Stimulated activated CD8-positive, alpha-beta memory T cell treated with anti-CD3 and anti-CD28 coated beads, Interleukin-7, amount 100 ng/mL, for 48 hours (primary cell): ENCODE measurements around the gene SEC22A.

Experiments
- DNase-seq, 2 donors: peaks; one replicate each; pipeline ENCODE4 v3.0.0-alpha.2; 2020; ENCODE audit warnings: low read depth in 1 of 2; ENCODE audit errors: extremely low read depth in 1 of 2

The SEC22A gene

DNA sequence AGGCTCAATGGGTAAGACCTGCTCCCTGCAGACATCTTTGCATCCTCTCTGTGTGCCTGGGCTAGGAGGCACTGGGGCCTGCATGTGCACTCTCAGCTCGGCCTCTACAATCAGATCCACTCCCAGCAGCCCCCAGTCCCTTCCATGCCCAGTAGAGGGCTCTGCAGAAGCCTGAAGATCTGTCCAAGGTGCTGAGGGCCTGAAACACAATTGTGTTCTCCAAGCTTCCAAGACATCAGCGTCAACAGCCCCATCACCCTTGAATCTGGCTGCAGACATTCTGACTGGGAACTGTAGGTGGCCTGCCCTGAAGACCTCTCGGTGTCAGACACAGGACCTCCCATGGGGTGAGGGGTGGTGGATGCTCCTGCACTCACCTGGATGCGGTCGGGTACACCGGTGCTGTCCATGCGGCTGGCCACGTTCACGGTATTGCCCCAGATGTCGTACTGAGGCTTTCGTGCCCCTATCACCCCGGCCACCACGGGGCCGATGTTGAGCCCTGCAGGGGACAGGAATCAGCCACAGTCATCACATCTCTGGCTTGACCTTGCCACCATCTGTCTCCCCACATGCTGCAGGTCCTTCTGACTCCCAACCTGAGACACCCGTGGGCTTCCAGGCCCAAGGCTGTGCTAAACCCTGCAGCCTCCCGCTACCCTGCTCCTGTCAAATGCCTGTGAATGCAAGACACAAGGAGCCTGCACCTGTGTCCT lies 84.7 kb downstream of the SEC22A start:
- no peak for DNase-seq

DNA sequence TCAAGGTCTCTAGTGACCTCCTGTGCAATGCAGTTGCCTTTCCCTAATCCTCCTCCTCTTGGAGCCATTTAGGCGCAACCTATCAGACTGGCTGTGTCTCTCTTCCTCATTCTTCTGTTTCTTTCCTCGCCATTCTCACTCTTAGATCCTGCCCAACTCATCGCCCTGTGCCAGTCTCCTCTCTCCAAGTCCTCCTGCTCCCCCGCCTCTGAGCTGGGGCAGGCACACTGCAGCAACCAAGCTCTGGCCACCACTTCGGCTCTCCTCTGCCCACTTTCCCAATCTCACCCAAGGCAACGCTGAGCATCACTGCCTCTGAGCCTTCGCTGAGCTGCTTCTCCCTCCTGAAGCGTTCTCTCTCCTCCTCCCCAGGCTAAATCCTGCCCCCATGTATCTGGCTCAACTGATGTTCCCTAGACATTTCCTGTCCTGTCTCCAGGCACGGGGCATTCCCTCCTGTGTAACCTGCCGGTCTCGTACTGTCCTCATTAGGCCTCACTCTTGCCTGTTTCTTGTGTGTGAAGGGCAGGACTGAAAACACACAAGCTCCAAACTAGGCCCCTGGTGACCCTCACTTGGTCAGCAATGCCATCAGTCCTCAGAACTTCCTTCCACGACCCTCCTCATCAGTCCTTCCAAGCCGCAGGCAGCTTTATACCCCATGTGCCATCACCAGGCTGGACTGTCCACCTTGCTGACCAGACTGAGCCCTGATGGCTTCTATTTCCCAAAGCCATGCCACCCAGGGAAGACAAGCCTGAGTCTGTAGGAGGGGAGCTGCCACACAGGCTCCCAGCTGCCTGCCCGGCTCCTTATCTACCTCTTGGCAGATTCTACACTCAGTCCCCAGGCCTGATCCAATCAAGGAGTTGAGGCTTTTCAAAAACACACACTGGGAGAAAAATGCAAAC lies 85.6 kb downstream of the SEC22A start:
- no peak for DNase-seq

DNA sequence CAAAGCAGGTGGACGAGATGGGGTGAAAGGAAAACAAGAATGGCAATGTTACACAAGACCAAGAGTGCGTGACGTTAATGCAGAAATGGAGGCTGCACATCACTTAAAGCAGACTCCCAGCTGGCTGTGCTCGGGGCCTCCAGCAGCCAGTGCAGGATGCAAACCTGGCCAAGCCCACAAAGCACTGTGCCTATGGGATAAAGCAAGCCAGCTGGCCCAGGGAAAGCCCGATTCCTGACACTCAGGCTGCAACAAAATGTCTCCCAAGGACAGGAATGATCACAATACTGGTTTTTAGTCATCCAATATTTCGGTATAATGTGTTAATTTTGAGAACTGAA lies 86.2 kb downstream of the SEC22A start:
- no peak for DNase-seq

DNA sequence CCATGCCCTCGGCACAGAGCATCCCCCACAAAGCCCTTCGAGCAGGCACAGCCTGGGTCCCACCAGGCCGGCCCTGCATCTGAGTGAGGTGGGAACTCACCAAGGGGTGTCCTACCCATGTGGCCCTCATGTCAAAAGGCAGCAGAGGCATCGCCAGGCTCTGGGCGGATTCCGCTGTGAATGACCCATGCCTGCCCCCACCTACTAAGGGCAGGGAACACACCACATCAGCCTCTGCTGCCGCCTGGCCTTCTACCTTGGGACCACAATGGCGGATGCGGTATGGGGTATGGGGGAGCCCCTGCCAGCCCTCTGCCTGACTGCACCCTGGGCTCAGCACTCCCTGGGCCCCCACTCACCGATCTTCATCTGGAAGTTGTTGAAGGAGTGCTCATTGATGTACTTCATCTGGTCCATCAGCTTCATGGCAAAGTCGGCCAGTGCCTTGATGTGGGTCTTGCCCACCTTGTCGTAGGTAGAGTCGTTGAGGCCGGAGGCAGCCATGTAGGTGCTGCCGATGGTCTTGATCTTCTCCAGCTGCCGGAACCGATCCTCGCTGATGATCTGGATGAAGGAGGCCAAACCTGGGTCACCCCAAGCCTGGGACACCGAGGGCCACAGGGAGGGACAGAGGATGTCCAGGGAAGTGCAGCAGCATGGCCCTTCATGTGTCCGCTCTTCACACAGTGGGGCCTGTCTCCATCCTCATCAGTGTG lies 87.8 kb downstream of the SEC22A start:
- no peak for DNase-seq

DNA sequence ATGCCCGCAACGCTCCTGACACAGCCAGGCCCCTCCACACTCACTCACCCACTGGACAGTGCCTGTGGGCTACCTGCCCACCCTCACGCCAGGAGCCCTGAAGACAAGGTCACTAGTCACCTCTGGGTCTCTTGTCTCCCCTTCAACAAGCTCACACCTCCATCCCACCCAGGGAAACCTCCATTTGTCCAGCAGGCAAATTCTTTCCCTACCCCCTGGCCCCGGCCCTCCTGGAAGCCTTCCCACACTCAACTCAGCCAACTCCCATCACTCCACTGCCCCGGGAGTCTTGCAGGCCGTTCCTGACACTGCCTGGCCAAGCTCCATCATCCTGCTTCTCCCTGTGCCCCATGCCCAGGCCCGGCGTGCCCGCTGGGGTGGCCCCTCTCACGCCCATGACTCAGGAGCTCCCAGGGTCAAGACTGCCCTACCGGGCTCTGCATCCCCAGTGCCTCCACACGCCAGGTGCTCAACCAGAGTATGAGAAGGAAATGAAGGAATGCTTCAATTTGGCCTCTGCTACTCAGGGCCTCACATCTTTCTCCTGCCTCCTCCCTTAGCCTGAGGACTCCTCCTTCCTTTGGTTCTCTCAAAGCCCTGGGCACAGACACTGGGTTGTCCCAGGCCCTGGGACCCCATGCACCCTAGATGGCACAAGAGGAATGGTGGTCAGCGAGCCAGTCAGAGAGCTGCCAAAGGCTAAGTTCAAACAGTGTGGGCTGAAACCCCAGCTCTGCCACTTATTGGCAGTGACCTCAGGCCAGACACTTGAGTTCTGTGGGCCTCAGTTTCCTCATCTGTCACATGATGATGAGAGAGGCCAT lies 88.6 kb downstream of the SEC22A start:
- DNase-seq: no peak

DNA sequence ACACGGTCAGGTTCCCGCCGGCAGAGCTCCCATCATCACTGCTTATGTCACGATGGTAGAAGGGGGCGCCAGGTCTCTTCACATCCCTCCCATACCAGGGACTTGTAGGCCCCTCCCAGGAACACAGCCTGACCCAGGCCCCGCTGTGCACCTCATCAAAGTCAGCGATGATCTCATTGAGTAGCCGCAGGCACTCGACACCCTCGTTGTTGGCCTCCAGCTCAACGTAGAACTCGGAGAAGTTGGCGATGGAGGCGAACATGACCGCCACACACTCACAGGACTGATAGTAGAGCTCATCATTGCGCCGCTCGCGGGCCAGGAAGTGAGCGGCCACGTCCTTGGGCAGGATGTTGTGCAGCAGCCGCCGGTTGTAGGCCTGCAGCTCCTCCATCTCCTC lies 89.2 kb downstream of the SEC22A start:
- DNase-seq: no peak

DNA sequence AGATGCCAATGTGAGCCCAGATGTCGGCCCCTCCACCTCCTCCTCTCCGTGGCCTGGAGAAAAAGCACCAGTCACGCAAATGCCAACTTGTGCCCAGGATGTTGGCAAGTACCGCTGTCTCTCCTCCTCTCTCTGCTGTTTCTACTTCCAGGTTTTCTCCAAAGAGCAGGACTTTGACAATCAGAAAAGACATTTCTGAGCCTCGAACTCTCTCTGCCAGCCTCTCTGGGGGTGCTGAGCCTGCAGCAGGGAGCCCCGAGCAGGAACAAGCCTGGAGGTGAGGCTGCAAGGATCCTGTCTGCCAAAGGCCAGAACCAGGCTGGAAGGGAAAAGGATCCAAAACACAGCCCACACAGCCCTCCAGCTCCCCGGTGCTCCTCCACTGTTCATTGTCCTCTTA lies 89.7 kb downstream of the SEC22A start:
- DNase-seq: no peak

DNA sequence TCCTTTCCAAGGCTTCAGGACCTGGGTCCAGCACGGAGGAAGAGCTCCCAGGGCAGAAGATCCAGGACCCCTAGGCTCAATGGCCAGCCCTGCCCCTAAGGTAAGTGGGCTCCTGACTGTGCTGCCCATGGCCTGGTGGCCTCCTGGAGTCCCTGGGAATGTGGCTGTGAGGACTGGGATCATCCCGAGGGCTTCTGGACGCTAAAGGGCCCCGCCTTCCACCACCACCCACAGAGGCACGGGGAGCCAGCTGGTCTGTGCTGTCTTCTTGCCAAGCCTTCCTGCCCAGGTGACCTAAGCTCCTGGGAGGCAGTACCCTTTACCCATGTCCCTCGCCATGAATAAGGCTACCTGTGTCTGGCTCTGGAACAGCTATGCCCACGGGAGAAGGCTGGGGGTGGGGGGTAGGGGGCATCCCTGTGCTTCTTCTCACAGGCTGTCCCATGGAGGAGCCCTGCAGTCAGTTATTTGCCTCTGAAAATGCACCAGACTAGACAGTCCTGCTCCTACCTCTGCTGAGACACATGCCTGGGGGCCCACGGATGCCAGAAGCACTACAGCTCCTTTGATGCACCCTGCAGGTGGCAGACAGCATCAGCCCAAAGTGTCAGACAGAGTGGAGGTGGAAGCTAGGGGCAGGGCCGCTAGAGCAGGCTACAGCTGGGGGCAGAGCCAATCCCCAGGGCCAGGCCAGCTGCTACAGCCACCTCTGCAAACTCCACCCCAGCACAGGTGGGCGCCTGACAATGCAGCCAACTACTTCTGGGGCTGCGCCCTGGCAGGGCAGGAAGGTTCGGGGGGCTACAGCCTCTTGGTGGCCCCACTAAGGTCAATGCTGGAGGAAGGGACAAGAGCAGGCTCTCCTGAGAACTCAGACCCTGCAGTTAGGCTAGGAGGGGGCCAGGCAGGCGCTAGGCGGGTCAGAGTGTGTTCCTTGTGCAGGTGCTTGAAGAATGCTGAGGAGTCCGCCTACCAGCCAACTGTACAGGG lies 90.9 kb downstream of the SEC22A start:
- no peak for DNase-seq

DNA sequence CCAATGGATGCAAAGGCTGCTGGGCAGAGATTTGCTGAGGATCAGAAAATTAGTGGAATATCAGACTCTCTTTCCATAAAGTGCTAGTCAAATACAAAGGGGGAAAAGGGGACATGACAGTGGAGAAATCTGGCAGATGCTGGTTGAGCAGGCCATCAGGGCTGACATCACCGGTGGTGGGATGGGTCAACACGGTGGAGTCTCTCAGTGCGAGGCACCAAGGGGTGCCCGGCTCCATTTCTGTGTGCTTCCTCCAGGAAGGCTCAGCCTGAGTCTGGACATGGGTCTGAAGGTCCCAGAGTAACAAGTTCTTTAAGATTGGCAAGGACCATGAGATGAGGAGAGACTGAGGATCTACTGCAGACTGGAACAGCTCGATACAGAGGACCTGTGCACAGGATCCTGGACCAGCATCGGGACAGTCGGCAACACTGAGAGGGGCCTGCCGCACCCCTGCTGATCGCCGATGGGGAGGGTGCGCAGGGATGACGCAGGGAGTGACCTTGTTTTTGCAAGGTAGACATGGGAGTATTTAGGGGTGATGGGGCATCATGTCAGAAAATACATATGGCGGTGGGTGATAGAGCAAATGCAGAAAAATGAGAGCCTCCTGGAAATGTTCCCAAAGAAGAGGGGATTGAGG lies 92.7 kb downstream of the SEC22A start:
- no peak for DNase-seq

DNA sequence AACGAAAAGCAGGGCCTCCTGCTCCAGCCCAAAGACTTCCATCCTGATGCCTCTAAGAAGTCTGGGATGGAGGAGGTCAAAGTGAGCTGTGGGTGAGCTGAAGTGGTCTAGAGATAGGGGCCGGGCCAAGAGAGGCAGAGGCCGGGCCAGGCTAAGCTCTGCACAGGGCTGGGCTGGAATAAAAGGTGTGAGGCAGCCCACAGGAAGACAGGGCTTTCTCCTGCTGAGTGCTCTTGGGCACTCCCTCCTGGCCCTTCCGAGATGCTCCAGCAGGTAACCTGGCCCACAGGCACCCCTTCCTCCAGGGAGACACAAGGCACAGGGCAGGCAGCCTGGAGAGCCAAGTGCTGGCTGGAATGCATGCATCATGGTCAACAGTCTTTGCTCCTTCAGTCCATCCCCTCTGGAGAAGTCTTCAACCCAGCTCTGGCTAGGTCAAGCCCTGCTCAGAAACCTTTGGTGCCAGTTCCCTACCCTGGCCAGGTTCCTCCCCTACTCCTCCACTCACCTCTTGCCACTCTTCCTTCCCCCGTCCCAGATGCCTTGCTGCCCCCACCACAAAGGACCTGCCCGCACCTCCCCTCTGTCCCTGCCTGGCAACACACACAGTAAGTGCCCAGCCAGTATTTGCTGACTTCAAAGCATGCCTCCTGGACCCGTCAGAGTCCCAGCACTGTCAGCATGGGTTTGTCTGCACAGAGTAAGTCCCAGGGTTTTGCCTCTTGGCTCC lies 93.6 kb downstream of the SEC22A start:
- no peak for DNase-seq

DNA sequence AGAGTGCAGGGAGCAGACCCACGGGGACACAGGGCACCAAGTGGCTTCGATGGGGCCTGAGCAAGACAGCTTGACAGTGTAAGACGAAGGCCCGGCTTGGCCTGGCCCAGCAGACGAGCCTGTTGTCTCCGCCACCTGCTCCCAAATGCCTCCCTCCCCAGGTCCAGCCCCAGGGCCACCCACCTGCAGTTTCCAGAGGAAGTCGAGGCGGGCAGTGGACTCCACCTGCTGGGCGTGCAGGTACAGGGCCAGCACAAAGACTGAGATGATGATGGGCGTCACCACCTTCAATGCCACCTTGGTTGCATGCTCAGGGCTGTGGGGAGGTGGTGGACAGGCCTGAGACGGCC lies 94.1 kb downstream of the SEC22A start:
- DNase-seq: no peak

DNA sequence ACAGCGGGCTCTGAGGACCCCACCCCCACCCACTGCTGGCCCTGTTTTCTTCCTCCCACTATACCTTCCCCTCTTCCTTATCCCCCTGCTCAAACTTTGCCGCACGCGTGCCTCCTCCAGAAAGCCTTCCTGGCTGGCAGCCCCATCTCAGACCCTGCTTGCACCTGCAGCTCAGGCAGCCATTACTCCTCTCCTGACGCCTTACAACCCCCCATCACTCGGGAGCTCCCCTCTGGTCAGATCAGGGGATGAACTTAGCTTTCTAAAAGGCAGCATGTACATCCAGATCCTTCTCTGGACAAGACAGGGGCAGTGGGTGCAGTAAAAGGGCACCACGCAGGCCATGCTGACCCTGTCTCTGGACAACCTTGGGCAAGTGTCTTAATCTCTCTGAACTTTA lies 94.5 kb downstream of the SEC22A start:
- DNase-seq: no peak

DNA sequence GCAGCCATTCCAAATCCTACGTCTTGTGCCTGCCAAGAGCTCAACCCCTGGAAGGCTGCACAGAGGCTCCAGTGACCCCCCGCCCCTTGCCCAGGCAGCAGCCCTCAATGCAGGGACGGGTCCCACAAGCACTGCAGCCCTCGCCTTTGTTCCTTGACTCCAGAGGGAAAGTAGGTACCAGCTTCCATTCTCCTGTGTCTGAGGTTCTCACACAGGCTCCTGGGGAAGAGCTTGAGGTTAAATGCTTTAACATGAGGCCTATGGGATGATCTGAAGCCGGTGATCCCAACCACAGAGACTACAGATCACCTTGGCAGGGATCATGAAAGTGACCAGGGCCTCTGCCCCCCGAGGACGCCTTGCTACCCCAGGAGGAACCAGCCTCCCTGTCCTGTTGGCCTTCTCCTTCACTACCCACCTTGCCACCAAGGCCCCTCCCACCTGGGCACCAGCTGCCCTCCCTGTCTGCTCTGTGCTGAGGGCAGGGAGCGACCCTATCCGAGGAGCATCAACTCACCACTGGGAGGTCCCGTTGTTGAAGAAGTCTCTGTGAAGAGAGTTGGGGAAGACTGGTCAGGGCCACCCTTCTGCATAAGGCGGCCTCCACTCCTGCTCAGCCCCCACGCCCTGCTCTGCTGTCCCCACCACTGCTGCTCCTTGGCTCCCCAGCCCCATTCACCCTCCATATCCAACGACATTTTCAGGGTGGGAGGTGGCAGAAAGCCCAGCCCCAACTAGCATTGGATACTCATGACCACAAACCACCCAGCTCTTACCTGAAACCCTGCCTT lies 95.3 kb downstream of the SEC22A start:
- DNase-seq: no peak

DNA sequence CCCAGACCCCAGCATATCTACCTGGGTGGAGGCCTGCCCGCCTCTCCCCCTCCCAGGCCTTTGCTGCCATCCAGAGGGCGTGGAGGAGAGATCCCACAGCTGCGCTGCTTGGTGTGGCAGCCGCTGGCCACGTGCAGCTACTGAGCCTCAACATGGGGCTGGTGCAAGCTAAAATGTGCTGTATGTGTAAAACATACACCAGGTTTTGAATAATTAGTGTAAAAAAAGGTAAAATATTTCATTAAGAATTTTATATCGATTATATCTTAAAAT lies 95.8 kb downstream of the SEC22A start:
- no peak for DNase-seq

DNA sequence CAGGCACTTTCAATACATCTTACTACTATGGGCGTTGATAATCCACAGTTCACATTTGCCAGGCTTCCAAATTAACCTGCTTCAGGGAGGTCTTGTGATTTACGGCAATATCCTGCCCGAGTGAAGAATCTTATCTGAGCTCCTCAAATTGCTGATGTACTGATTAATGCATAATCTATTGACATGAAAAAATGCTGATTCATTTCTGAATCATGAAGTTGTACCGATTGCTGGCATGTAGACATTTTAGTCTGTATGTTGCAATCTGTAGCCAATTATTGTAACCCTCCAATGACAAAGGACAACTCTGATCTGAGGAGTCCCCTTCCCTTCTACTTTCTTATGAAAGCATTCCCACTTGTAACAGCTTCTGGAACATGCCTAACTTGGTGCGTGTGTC lies 97.2 kb downstream of the SEC22A start:
- no peak for DNase-seq

DNA sequence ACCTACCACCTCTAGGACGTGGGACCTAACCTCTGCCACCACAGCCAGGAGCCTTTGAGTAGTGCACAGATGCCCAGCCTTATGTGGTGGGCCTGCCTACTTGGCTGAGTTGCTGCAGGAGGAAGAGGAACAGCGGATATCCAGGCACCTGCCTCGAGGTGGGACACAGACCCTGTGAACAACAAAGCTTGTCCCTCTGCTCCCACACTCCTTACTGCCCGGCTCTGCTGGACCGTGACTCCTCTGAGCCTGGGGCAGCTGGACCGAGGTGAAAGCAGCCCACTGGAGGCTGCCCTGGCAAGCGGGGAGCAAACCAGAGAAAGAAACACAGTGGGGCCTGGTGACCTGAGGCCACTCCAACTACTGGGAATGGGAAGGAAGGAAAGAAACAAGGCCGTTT lies 97.8 kb downstream of the SEC22A start:
- no peak for DNase-seq

DNA sequence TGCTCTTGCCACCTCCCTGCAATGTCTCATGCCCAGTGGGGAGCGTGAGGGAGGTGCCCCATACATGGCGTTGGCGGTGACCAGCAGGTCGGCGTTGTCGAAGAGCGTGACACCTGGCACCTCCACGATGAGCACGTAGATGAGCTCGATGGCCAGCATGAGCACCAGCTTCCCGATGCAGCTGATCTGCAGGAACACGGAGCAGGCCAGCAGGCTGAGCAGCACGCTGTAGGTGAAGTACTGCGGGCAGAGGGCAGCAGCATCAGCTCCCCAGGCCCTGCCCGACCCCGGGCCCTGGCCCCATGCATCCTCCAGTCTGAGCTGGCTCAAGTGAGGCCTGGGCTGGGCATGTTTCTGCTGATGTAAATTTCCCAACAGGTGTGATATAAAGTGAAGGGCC lies 98.3 kb downstream of the SEC22A start:
- no peak for DNase-seq

DNA sequence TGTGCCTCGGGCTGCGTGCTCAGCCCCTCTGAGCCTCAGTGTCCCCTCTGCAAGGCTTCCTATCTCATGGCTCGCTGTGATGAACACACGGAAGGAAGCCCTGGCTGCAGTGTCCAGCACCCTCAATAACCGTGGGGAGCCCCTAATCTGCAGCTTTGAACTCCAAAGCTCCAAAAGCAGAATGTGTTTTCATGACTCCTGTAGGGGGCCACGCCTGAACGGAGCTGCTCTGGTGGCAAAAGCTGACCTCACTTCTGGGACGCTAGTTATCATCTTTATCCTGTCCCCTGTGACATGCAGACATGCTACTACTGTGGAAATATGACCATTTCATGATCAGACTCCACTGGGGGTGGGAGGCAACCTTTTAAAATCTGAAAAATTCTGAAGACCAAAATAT lies 98.8 kb downstream of the SEC22A start:
- DNase-seq: no peak
